ENCODE results near the gene PIF1.

DNA sequence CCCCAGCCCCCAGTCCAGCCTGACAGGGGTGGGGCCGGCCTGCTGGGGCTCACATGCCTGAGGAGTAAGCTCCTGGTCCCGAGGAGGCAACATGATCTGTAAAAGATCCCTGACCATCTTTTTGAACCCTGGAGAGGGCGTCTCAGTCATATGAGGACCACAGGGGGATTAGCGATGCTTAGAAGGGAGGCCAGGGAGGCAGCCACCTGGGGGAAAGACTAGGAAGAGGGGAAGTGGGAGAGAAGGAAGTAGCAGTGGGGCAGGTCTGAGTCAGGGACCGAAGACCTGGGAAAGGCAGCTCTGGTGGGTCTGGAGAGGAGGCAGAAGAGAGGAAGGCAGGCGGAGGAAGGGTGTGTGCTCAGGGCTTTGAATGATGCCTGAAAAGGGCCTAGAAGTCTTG lies 18.9 kb downstream of the PIF1 start:
- TF ChIP-seq SP1 (IDR thresholded peaks at IDR 0.05) (no peak), GABPA (IDR thresholded peaks at IDR 0.05 in 1 of 2, conservative IDR thresholded peaks at IDR 0.05 in 1 of 2) (no peak), RAD21 (IDR thresholded peaks at IDR 0.05) (no peak), RXRA (IDR thresholded peaks at IDR 0.05) (no peak), YY1 (IDR thresholded peaks at IDR 0.05) (no peak), TAF1 (conservative IDR thresholded peaks at IDR 0.05) (no peak), JUND (IDR thresholded peaks at IDR 0.05) (no peak), NR2F2 (IDR thresholded peaks at IDR 0.05) (no peak), FOXA1 (IDR thresholded peaks at IDR 0.05) (no peak)
- TF ChIP-seq, protein P1, sequence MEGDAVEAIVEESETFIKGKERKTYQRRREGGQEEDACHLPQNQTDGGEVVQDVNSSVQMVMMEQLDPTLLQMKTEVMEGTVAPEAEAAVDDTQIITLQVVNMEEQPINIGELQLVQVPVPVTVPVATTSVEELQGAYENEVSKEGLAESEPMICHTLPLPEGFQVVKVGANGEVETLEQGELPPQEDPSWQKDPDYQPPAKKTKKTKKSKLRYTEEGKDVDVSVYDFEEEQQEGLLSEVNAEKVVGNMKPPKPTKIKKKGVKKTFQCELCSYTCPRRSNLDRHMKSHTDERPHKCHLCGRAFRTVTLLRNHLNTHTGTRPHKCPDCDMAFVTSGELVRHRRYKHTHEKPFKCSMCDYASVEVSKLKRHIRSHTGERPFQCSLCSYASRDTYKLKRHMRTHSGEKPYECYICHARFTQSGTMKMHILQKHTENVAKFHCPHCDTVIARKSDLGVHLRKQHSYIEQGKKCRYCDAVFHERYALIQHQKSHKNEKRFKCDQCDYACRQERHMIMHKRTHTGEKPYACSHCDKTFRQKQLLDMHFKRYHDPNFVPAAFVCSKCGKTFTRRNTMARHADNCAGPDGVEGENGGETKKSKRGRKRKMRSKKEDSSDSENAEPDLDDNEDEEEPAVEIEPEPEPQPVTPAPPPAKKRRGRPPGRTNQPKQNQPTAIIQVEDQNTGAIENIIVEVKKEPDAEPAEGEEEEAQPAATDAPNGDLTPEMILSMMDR (IDR thresholded peaks at IDR 0.05; ENCODE audit: low read depth, low read length, missing input control), result no peak
- TF ChIP-seq, protein P2, sequence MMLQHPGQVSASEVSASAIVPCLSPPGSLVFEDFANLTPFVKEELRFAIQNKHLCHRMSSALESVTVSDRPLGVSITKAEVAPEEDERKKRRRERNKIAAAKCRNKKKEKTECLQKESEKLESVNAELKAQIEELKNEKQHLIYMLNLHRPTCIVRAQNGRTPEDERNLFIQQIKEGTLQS (IDR thresholded peaks at IDR 0.05), result no peak
- TF ChIP-seq, protein P3, sequence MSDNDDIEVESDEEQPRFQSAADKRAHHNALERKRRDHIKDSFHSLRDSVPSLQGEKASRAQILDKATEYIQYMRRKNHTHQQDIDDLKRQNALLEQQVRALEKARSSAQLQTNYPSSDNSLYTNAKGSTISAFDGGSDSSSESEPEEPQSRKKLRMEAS (IDR thresholded peaks at IDR 0.05), result no peak
- TF ChIP-seq, protein P4, sequence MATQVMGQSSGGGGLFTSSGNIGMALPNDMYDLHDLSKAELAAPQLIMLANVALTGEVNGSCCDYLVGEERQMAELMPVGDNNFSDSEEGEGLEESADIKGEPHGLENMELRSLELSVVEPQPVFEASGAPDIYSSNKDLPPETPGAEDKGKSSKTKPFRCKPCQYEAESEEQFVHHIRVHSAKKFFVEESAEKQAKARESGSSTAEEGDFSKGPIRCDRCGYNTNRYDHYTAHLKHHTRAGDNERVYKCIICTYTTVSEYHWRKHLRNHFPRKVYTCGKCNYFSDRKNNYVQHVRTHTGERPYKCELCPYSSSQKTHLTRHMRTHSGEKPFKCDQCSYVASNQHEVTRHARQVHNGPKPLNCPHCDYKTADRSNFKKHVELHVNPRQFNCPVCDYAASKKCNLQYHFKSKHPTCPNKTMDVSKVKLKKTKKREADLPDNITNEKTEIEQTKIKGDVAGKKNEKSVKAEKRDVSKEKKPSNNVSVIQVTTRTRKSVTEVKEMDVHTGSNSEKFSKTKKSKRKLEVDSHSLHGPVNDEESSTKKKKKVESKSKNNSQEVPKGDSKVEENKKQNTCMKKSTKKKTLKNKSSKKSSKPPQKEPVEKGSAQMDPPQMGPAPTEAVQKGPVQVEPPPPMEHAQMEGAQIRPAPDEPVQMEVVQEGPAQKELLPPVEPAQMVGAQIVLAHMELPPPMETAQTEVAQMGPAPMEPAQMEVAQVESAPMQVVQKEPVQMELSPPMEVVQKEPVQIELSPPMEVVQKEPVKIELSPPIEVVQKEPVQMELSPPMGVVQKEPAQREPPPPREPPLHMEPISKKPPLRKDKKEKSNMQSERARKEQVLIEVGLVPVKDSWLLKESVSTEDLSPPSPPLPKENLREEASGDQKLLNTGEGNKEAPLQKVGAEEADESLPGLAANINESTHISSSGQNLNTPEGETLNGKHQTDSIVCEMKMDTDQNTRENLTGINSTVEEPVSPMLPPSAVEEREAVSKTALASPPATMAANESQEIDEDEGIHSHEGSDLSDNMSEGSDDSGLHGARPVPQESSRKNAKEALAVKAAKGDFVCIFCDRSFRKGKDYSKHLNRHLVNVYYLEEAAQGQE (IDR thresholded peaks at IDR 0.05), result no peak

Measured in liver (tissue), 3 donors.